ENCODE results near the gene BRAF.

- TF ChIP-seq POLR2A (IDR thresholded peaks at IDR 0.05) (no peak), EP300 (IDR thresholded peaks at IDR 0.05) (no peak)
Measured at GRCh38 chr7:140937702-140938264, 13.1 kb upstream of the BRAF start.

All from tibial nerve (tissue), 3 donors.